ENCODE data around the gene ZNF175. TPM values are rescaled to one million over a fixed set of nuclear protein-coding genes. Genes with fewer than 3 reads are reported as not detected.
A peak's percentile ranks its signal among the peaks of the same experiment; 100 is the strongest.

ZNF175 gene
- total and polyA plus RNA-seq, 9 of the 15 experiments (the other 6 are each of a cell fraction or from before 2014, with no cell fraction given): 3.7 to 37.9 (median 14.0) TPM

DNA sequence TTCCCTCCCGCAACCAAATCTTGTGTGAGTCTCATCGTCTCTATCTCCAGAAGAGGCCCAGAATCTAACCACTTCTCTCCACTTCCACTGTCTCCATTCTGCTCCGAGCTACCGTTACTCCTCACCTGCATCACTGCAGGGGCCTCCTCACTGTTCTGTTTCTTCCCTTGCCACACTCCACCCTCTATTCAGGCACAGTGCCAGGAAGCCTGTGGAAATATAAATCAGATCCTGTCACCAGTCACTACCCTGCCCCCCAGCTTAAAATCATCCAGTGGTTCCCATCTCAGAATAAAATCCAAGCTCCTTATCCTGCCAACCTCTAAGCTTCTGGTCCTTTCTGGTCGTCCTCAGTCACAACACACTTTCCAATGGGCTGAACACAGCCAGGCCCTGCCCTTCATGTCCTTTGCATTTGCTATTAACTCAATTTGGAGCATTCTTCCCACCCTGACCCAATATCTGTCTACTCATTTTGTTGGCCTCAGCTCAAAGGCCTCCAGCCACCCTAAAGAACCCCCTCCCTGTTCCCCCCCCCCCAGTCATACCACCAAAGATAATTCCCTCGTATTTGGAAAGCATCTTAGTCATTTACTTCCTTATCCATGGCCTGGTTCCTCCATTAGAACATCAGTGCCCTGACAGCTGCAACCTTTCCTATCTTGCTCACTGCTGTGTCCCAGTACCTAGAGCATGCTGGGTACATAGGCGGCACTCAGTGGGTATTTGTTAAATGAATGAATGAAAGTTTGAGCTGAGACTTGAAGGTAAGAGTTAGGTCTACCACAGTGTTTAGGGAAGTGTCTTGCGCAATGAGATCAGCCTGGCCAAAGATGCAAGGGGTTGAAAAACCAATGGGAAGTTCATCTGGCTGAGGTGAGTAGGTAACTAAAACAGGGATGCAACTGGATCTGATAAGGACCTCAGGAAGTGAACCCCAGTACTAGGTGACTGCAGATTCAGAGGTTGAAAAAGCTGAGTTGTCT, 24.4 kb downstream of the ZNF175 start (continued):
- TF ChIP-seq FOXK2 (conservative IDR thresholded peaks at IDR 0.05 in 1 of 2, IDR thresholded peaks at IDR 0.05 in 1 of 2; ENCODE audit: low read depth in 2 of 2) (no peak), ATF2 (CRISPR knock-in tag; IDR thresholded peaks at IDR 0.05) (no peak), ATF1 (CRISPR knock-in tag; IDR thresholded peaks at IDR 0.05) (no peak), ATF1 (tag; IDR thresholded peaks at IDR 0.05) (no peak), NFE2 (IDR thresholded peaks at IDR 0.05; ENCODE audit: low read depth) (peak; percentile 28; the same call in 1 of the 2 replicates), PHB (CRISPR knock-in tag; IDR thresholded peaks at IDR 0.05) (no peak), CEBPB (tag; IDR thresholded peaks at IDR 0.05) (peak; percentile 99), CREB5 (CRISPR knock-in tag; IDR thresholded peaks at IDR 0.05) (no peak), SAP30 (IDR thresholded peaks at IDR 0.05; ENCODE audit: borderline replicate concordance, insufficient read depth, low read depth, low read length, poor library complexity, severe bottlenecking) (no peak), COPS2 (conservative IDR thresholded peaks at IDR 0.05) (no peak), ZNF134 (CRISPR knock-in tag; conservative IDR thresholded peaks at IDR 0.05) (no peak), PHF21A (IDR thresholded peaks at IDR 0.05; ENCODE audit: borderline replicate concordance, low read depth) (0 out of 2 replicates have a peak, but pooled peaks have one; percentile 25), CEBPG (CRISPR knock-in tag; IDR thresholded peaks at IDR 0.05) (peak; percentile 89), CEBPG (tag; conservative IDR thresholded peaks at IDR 0.05 in 1 of 2, IDR thresholded peaks at IDR 0.05 in 1 of 2) (peak; percentile 86 to 95), MEF2D (tag; conservative IDR thresholded peaks at IDR 0.05; ENCODE audit: low read depth) (no peak), KLF16 (IDR thresholded peaks at IDR 0.05) (no peak), NFIC (IDR thresholded peaks at IDR 0.05) (peak; percentile 89), SRSF1 (IDR thresholded peaks at IDR 0.05; ENCODE audit: low read depth, low read length) (no peak), TCF3 (CRISPR knock-in tag; IDR thresholded peaks at IDR 0.05) (no peak), PHTF2 (CRISPR knock-in tag; IDR thresholded peaks at IDR 0.05) (no peak), U2AF2 (optimal IDR thresholded peaks at IDR 0.05; ENCODE audit: low read depth, low read length) (no peak), ELF1 (tag; IDR thresholded peaks at IDR 0.05) (no peak), SPI1 (IDR thresholded peaks at IDR 0.05; ENCODE audit: borderline replicate concordance, low read depth, low read length) (peak; percentile 22; the same call in 1 of the 2 replicates)
- TF ChIP-seq, protein P1, sequence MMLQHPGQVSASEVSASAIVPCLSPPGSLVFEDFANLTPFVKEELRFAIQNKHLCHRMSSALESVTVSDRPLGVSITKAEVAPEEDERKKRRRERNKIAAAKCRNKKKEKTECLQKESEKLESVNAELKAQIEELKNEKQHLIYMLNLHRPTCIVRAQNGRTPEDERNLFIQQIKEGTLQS (IDR thresholded peaks at IDR 0.05): no peak
- TF ChIP-seq, protein P1 (CRISPR knock-in tag; conservative IDR thresholded peaks at IDR 0.05): no peak

Measured in K562 (cell line).